Tongue (tissue), 2 donors: Measurements from ENCODE around the gene DENND4B. TPM values are rescaled to one million over a fixed set of nuclear protein-coding genes. Genes with fewer than 3 reads are reported as not detected.
A peak's percentile ranks its signal among the peaks of the same experiment; 100 is the strongest.

Experiments
- DNase-seq: peaks from one replicate; pipeline ENCODE4 v3.0.0-alpha.2; 2015
- total RNA-seq: library from RNA; depleted of rRNA; stranded (reverse); fragments of >200 nt; gene quantifications from one replicate; pipeline ENCODE4 v1.2.3, GENCODE V29; 2014

Gene DENND4B
- total RNA-seq, 1 donor from 2014 or later, result 31.1 TPM

- DNase-seq, result peak; percentile 61
These were observed 1.3 kb downstream of the DENND4B start for GRCh38 chr1:153945131-153945794.

GRCh38 chr1:153944827-153945117 lies 1.7 kb downstream of the DENND4B start:
- no peak for DNase-seq

- no peak for DNase-seq
These were observed 2.3 kb downstream of the DENND4B start for GRCh38 chr1:153944005-153944826.

- DNase-seq, result no peak
These were observed 3.6 kb downstream of the DENND4B start for GRCh38 chr1:153942766-153943549.

GRCh38 chr1:153941826-153942725 lies 4.4 kb downstream of the DENND4B start:
- DNase-seq, result no peak

- DNase-seq, result no peak
These were observed 5.8 kb downstream of the DENND4B start for GRCh38 chr1:153940756-153941155.

GRCh38 chr1:153939476-153939875 lies 7.0 kb downstream of the DENND4B start:
- no peak for DNase-seq

GRCh38 chr1:153938996-153939395 lies 7.5 kb downstream of the DENND4B start:
- DNase-seq, result no peak

- no peak for DNase-seq
These were observed 9.2 kb downstream of the DENND4B start for GRCh38 chr1:153937331-153937730.

- no peak for DNase-seq
These were observed 10.3 kb downstream of the DENND4B start for GRCh38 chr1:153936011-153936802.

GRCh38 chr1:153934746-153935145 lies 11.8 kb downstream of the DENND4B start:
- DNase-seq, result no peak

GRCh38 chr1:153933955-153934354 lies 12.6 kb downstream of the DENND4B start:
- DNase-seq, result no peak

GRCh38 chr1:153933430-153933829 lies 13.1 kb downstream of the DENND4B start:
- no peak for DNase-seq

- DNase-seq, result no peak
These were observed 14.1 kb downstream of the DENND4B start for GRCh38 chr1:153932156-153933131.

GRCh38 chr1:153929981-153930948 lies 16.3 kb downstream of the DENND4B start:
- DNase-seq, result no peak

GRCh38 chr1:153929426-153929825 lies 17.1 kb downstream of the DENND4B start:
- DNase-seq, result no peak

GRCh38 chr1:153928791-153929341 lies 17.7 kb downstream of the DENND4B start:
- no peak for DNase-seq

GRCh38 chr1:153928245-153928644 lies 18.3 kb downstream of the DENND4B start:
- no peak for DNase-seq
